Measurements from ENCODE around the gene SNAI1. TPM values are rescaled to one million over a fixed set of nuclear protein-coding genes. Genes with fewer than 3 reads are reported as not detected.
"Not testable (repeated sequence)": the region's sequence is repeated elsewhere in the genome, so short reads cannot be mapped to it uniquely, and the experiment has no call there.

SNAI1 gene
- total and polyA plus RNA-seq, 8 donors, result 2.8 to 12.2 (median 8.5) TPM

- H3K27me3 ChIP-seq, result no peaks in the 10 kb centered on the region
- H3K9me3 ChIP-seq, result no peaks in the 10 kb centered on the region
- intact Hi-C loops (cut with DNase I), result no loop called here
These were observed 12.3 kb upstream of the SNAI1 start for GRCh38 chr20:49970498-49970897.

DNA sequence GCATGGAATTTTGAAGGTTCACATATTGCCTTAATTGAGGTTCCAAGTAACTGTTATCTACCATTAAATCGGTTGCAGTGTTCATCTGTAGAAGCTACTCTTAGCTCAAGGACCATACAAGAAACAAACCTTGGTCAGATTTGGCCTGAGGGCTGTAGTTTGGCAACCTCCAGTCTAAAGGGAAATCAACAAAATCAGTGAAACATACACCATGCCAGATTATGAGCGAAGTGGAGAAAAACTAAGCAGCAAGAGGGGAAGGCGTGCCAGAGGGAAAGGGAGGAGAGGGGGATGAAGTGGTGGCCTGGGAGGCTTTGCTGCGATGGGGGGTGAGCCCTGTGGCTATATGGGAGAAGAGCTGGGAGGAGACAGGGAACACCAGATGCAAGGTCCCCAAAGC lies 8.8 kb upstream of the SNAI1 start:
- no peak for ATAC-seq
- intact Hi-C loops (cut with DNase I), result no loop called here
- Histone ChIP-seq H3K27ac (no peak overlapping the region), H3K27me3 (no peaks in the 10 kb centered on the region), H3K9me3 (no peaks in the 10 kb centered on the region), H3K4me3 (no peak overlapping the region), H3K36me3 (no peaks in the 10 kb centered on the region), H3K4me1 (peaks cover 0 to 3% of the 10 kb centered on the region in 2 donors)
- no peak for TF ChIP-seq CTCF (IDR thresholded peaks at IDR 0.05)
- DNase-seq, result no peak

More at GRCh38 chr20:49970498-49970897, 12.3 kb upstream of the SNAI1 start:
- no peak for TF ChIP-seq CTCF (IDR thresholded peaks at IDR 0.05)
- Histone ChIP-seq H3K27ac (no peak overlapping the region), H3K4me3 (no peak overlapping the region), H3K36me3 (no peaks in the 10 kb centered on the region), H3K4me1 (peaks cover 0 to 16% of the 10 kb centered on the region in 2 donors)
- no peak for ATAC-seq
- DNase-seq, result no peak

GRCh38 chr20:49976542-49976941 lies 6.2 kb upstream of the SNAI1 start:
- DNase-seq (no peak), ATAC-seq (no peak)
- intact Hi-C loops (cut with DNase I), result no loop called here
- H3K27ac ChIP-seq, result no peak overlapping the region
- H3K4me3 ChIP-seq, result no peak overlapping the region
- TF ChIP-seq CTCF (IDR thresholded peaks at IDR 0.05), result no peak
- no peaks in the 10 kb centered on the region for H3K9me3 ChIP-seq
- peaks cover 0 to 13% of the 10 kb centered on the region in 2 donors for H3K4me1 ChIP-seq
- peaks cover 0 to 4% of the 10 kb centered on the region in 2 donors for H3K27me3 ChIP-seq
- no peaks in the 10 kb centered on the region for H3K36me3 ChIP-seq

GRCh38 chr20:49977740-49978139 lies 5.0 kb upstream of the SNAI1 start:
- Histone ChIP-seq H3K27me3 (peaks cover 0 to 16% of the 10 kb centered on the region in 2 donors), H3K4me1 (peaks cover 7 to 25% of the 10 kb centered on the region in 2 donors)
- ATAC-seq; H3K4me3 ChIP-seq; intact Hi-C loops (cut with DNase I); H3K36me3 ChIP-seq; H3K27ac ChIP-seq; H3K9me3 ChIP-seq: not testable (repeated sequence)
- peak in 1 of 4 donors; percentile 2 for DNase-seq

GRCh38 chr20:49978685-49979029 lies 4.1 kb upstream of the SNAI1 start:
- H3K9me3 ChIP-seq, result no peaks in the 10 kb centered on the region
- no peaks in the 10 kb centered on the region for H3K36me3 ChIP-seq
- no peak for ATAC-seq
- no peak for DNase-seq
- H3K27ac ChIP-seq, result no peak overlapping the region
- TF ChIP-seq CTCF (IDR thresholded peaks at IDR 0.05), result no peak
- no peak overlapping the region for H3K4me3 ChIP-seq
- intact Hi-C loops (cut with DNase I), result no loop called here
- peaks cover 0 to 23% of the 10 kb centered on the region in 2 donors for H3K27me3 ChIP-seq
- peaks cover 7 to 34% of the 10 kb centered on the region in 2 donors for H3K4me1 ChIP-seq

Data from left lung (tissue), 10 donors.